PC-9 (cell line): Measurements from ENCODE around the gene IGF2BP2.
"Not testable (repeated sequence)": the region's sequence is repeated elsewhere in the genome, so short reads cannot be mapped to it uniquely, and the experiment has no call there.

Experiments
- EZH2 ChIP-seq: fragments of 200-600 bp; sonication (generic); IDR thresholded peaks from 2 replicates; pipeline ENCODE4 v1.8.0; 2017; ENCODE audit warnings: antibody characterized with exemption, low read depth
- TF ChIP-seq, protein P1 (sequence below): fragments of 200-600 bp; sonication (generic); conservative IDR thresholded peaks from 2 replicates; pipeline ENCODE4 v1.6.1; 2017; ENCODE audit warnings: mixed run types, antibody characterized with exemption, mild to moderate bottlenecking, moderate library complexity

DNA sequence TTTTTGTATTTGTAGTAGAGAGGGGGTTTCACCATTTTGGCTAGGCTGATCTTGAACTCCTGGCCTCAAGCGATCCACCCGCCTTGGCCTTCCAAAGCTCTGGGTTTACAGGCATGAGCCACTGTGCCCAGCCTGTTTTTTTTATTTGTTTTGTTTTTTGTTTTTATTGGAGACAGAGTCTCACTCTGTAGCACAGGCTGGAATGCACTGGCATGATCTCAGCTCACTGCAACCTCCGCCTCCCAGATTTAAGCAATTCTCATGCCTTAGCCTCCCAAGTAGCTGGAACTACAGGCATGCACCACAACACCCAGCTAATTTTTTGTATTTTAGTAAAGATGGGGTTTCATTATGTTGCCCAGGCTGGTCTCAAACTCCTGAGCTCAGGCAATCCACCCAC, 28.9 kb upstream of the IGF2BP2 start:
- TF ChIP-seq, protein P1, sequence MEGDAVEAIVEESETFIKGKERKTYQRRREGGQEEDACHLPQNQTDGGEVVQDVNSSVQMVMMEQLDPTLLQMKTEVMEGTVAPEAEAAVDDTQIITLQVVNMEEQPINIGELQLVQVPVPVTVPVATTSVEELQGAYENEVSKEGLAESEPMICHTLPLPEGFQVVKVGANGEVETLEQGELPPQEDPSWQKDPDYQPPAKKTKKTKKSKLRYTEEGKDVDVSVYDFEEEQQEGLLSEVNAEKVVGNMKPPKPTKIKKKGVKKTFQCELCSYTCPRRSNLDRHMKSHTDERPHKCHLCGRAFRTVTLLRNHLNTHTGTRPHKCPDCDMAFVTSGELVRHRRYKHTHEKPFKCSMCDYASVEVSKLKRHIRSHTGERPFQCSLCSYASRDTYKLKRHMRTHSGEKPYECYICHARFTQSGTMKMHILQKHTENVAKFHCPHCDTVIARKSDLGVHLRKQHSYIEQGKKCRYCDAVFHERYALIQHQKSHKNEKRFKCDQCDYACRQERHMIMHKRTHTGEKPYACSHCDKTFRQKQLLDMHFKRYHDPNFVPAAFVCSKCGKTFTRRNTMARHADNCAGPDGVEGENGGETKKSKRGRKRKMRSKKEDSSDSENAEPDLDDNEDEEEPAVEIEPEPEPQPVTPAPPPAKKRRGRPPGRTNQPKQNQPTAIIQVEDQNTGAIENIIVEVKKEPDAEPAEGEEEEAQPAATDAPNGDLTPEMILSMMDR: not testable (repeated sequence)
- TF ChIP-seq EZH2: not testable (repeated sequence)
